SK-N-SH (cell line): ENCODE data around the gene ARHGAP45.

Experiments
- EP300 ChIP-seq, 2 experiments: IDR thresholded peaks; 2 replicates each; pipeline versions ENCODE4 v1.4.0 to v1.6.1; 2012; ENCODE audit warnings: borderline replicate concordance in 1 of 2, low read depth in 1 of 2, low read length in 1 of 2
- JUND ChIP-seq: IDR thresholded peaks from 2 replicates; pipeline ENCODE4 v1.4.0; 2012
- RCOR1 ChIP-seq: fragments of 150-350 bp; IDR thresholded peaks from 2 replicates; pipeline ENCODE4 v1.6.1; 2017; ENCODE audit warnings: antibody characterized with exemption, low read length
- TF ChIP-seq, protein P1 (sequence below): fragments of 200-600 bp; sonication (generic); IDR thresholded peaks from 2 replicates; pipeline ENCODE4 v1.6.1; 2017; ENCODE audit warnings: antibody characterized with exemption, mild to moderate bottlenecking, moderate library complexity

DNA sequence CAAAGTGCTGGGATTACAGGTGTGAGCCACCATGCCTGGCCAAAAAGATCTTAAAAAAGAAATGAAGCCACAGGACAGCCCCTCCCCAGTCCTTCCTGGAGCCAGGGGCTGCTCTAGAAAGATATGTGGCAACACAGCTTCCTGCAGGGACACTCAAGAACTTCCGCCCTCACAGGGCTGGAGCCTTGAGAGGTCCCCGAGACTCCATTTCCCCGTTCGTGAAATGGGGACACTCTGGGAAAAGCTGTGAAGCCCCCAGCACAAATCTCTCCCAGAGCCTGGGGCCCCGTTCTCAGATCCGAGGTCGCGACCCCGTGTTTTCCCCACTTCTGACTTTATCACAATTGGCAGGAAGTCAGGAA lies 34.4 kb downstream of the ARHGAP45 start:
- TF ChIP-seq EP300 (IDR thresholded peaks at IDR 0.05; ENCODE audit: borderline replicate concordance in 1 of 2, low read depth in 1 of 2, low read length in 1 of 2): no peak
- no peak for TF ChIP-seq JUND
- TF ChIP-seq RCOR1: no peak
- TF ChIP-seq, protein P1, sequence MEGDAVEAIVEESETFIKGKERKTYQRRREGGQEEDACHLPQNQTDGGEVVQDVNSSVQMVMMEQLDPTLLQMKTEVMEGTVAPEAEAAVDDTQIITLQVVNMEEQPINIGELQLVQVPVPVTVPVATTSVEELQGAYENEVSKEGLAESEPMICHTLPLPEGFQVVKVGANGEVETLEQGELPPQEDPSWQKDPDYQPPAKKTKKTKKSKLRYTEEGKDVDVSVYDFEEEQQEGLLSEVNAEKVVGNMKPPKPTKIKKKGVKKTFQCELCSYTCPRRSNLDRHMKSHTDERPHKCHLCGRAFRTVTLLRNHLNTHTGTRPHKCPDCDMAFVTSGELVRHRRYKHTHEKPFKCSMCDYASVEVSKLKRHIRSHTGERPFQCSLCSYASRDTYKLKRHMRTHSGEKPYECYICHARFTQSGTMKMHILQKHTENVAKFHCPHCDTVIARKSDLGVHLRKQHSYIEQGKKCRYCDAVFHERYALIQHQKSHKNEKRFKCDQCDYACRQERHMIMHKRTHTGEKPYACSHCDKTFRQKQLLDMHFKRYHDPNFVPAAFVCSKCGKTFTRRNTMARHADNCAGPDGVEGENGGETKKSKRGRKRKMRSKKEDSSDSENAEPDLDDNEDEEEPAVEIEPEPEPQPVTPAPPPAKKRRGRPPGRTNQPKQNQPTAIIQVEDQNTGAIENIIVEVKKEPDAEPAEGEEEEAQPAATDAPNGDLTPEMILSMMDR: no peak
